ENCODE results near the gene BASP1.
"Not testable (repeated sequence)": the region's sequence is repeated elsewhere in the genome, so short reads cannot be mapped to it uniquely, and the experiment has no call there.

BASP1 gene

DNA sequence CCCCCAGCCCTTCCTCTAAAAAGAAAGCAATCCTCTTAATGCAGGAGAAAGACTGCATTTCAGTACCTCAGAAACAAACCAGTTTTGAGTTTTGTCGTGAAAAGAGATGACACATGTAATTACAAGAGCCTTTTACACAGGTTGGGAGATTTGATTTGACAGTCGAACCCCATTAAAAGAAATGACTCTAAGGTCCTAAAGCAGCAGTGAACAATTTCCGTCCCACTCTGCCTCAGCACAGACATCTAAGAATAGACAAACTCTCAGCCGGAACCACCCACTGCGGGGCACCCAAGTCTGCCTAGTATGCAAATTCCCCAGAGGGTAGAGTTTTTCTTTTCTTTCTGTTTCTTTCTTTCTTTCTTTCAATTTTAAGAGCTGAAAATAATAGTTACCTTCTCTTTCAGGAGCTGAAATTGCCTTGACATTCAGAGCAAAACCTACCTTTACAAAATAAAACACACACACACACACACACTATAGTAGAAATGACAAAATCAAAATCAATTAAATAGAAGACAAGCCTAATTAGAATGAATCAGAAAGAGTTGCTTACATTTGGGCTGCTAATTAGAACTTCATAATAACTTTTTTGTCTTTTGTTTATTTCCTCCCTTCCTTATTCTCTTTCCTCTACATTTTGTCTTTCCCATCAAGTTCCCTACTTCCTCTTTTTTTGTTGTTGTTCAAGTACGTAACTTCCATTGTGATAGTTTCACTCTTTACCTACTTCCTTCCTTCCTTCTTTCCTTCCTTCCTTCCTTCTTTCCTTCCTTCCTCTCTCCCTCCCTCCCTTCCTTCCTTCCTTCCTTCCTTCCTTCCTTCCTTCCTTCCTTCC, 65.1 kb downstream of the BASP1 start:
- in situ Hi-C loops (cut with MboI; ENCODE audit: low sequenced_read_pairs) = no loop called here

DNA sequence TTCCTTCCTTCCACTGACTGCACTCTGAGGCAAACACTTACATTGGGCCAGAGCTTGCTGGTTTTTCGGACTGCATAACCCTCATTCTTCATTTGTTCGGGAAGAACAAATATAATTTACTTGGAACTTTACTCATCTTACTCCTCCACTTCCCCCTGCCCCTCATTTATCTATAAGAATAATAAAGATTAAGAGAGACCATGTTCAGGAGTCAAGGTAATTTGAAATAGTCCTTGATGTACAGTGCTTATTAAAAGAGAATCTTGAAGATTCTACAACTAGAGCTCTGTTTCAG, 65.6 kb downstream of the BASP1 start:
- in situ Hi-C loops (cut with MboI; ENCODE audit: low sequenced_read_pairs) = no loop called here

DNA sequence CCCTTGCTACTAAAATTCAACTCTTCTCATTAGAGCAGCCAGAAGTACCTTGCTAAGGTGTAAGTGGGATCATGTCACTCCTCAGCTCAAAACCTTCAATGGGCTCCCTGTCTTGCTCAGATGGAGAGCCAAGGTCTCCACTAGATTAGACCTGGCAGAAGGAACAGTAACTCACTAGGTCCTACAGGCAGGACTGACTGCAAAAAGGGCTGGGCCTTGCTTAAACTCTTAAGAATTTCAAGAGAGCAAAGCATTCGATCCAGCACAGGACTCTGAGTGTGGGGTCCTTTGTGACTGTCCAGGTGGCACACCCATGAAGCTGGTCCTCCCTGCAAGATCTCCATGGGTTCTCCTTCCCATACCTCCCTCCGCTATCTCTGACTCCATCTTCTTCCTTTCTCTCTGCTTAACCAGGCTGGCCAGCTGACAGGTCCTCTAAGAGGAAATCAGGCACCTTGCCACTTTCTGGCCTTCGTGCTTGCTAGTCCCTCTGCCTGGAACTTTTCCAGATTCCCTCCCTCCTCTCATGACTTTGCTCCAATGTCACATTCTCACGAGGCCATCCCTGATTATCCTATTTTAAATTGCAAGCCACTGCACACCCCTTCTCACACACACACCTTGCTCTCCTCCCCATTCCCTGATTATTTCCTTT, 70.2 kb downstream of the BASP1 start:
- in situ Hi-C loops (cut with MboI; ENCODE audit: low sequenced_read_pairs) = no loop called here

DNA sequence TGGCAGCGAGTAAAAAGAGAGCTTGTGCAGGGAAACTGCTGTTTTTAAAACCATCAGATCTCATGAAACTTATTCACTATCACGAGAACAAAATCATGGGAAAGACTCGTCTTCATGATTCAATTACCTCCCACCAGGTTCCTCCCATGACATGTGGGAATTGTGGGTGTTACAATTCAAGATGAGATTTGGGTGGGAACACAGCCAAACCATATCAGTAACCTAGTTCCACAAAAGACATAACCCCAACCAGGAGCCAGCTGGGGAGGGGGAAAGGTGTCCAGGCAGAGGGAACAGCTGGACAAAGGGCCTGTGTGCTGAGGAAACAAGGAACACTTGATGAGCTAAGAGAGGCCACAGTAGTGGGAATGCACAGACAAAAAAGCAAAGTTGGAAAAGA, 71.1 kb downstream of the BASP1 start:
- in situ Hi-C loops (cut with MboI; ENCODE audit: low sequenced_read_pairs) = no loop called here

DNA sequence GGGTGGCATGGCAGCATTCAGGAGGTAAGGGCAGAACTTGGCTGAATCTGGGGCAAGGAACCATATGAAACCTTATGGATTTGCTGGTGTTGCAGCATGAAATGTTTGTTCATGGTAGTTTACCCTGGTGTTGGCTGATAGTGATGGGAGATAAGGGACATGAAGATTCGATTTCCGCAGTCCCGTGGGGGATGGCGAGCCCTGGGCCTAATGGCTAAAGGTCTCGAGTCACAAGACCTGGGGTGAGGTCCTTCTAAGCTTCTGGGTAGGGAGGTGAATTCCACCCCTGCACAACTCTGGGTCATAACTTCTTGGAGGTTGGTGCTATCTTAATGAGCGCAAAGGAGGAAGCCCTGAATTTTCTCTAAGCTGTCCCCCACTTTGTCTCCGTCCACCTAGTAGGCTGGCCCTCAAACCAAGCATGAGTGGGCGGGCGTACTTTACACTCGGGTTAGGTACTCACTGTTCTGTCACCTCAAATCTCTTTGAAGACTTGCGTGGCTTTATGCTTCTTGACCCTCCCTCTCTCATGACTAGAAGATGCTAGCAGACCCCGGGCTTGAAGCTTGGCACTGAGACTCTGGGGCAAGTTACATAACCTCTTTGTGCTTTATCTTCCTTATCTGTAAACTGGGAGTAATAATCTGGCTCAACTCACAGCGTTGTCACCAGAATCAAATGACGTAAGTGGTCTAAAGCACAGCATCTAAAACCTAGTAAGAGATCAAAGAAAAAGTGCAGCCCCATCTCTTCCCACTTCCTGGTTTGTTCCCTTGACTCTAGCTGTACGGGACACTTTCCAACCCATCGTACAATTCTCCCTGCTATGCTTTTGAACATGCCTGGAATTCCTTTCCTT, 72.5 kb downstream of the BASP1 start:
- in situ Hi-C loops (cut with MboI; ENCODE audit: low sequenced_read_pairs) = no loop called here

DNA sequence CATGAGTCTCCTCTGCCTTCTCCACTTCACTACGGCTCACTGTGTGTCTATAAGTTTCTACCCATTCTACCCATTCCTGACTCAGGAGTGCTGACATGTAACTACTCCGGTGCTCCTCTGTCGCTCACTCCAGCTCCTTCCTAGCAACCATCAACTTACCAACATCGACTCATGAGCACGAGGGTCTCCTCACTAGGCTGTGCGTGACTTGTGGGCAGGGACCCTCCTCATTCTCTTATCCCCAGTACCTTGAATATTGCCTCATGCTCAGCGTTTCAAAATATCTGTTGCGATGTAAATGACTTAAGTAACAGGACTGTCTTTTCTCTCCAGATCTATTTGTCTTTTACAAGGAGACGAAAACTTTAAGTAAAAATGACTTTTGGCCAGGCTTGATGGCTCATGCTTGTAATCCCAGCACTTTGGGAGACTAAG, 73.1 kb downstream of the BASP1 start:
- in situ Hi-C loops (cut with MboI; ENCODE audit: low sequenced_read_pairs) = no loop called here

DNA sequence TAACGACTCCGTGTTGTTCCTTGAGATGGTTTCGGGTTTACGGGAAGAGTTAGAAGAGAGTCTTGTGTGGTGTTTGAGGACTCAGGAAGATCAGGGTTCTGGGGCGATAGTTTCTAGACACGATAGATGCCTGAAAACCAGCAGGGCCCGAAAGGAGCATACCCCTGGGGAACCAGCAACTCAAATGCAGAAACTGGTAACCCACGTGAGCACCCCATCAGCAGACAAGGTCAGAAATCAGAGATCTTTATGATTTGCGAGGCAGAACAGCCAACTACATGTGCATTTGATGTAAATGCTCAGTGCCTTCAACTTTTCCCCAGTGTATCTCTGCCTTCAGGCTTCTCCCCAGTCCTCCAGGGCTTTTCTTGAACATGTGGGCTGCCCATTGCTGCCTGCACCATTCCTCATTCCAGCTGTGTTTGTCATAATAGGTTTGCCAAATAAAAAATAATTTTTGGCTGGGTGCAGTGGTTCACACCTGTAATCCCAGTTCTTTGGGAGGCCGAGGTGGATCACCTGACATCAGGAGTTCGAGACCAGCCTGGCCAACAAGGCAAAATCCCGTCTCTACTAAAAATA, 75.1 kb downstream of the BASP1 start:
- in situ Hi-C loops (cut with MboI; ENCODE audit: low sequenced_read_pairs) = no loop called here

DNA sequence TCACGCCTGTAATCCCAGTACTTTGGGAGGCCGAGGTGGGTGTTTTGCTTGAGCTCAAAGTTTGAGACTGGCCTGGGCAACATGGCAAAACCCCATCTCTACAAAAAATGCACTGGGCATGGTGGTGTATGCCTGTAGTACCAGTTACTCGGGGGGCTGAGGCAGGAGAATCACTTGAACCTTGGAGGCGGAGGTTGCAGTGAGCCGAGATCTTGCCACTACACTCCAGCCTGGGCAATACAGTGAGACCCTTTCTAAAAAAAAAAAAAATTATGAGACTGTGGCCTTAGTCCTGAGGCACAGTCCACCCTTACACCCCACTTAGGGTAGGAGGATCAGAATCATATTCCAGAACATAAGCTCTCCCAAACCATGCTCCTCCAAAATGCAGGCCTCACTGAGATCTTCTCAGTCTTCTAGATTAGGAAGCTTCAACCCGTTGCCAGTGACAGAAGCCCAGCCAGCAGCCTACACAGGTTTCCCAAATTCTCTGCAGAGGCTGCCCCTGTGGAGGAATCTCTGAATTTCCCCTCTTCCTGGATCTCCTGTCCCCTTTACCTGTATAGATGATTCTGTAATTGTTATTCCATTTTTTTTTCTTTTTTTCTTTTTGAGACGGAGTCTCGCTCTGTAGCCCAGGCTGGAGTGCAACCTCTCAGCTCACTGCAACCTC, 77.3 kb downstream of the BASP1 start:
- in situ Hi-C loops (cut with MboI; ENCODE audit: low sequenced_read_pairs) = no loop called here

DNA sequence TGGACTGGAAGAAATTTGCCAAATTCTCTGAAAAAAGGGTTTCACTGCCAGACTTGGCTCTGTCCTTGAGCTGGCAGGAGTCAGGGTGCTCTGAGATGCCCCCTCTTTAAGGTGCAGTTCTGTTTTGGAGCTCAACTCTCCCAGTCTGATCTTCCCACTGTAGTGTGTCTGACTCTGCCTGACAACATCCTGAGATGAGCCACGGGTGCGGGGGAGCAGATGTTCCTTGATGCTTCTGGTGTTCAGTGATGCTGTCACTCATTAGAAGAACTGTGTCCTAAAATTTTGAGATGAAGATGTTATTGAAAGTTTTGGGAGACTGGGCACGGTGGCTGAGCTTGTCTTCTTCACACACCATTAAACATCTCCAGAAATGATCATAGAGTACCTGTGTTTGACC, 78.2 kb downstream of the BASP1 start:
- in situ Hi-C loops (cut with MboI; ENCODE audit: low sequenced_read_pairs) = no loop called here

DNA sequence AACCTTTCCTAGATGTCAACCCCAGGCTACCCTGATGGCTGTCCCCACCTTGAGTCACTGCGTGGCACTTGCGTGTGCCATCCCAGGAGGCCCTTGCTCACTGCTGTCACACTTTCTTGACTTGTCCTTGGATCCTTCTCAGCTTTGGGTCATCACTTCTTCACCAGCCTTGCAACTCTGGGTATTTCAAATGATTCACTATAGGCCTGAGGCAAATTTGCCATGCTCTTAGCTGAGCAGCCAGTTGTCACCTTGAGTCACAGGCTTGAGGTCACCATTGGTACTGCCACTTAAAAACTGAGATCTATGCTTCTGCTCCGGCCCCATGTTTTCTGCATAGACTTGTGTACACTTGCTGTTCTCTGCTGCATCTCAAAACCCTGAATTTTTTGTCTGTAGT, 84.7 kb downstream of the BASP1 start:
- in situ Hi-C loops (cut with MboI; ENCODE audit: low sequenced_read_pairs) = no loop called here

DNA sequence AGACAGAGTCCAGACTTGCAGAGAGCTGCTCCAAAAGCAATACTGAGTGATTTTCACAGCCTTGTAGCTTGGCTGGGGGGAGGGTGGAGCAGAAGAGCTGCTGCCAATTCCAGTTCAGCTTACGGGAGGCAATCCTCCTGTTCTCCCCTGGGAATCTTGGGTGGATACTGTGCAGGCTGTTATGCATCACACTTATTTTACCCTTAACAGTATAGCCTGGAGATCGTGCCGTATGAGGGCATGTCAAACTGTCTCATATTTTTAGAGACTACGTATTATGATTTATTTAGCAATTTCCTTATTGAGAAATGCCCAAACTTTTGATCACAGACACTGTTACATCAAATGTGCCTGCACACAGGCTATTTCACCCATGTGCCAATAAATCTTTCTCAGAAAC, 85.2 kb downstream of the BASP1 start:
- in situ Hi-C loops (cut with MboI; ENCODE audit: low sequenced_read_pairs) = no loop called here

DNA sequence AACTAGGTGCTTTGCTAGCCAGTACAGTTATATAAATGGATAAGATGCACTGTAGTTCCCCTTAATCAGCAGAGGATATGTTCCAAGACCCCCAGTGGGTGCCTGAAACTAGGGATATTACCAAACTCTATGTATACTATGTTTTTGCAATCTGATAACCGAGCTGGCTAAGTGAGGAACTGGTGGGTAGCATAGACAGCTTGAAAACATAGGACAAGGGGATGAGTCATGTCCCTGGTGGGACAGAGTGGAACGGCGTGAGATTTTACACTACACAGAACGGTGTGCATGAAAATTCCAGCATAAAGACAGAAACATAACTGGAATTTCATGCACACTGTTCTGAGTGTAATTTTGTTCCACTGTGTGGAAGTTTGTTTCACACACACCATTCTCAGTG, 86.9 kb downstream of the BASP1 start:
- in situ Hi-C loops (cut with MboI; ENCODE audit: low sequenced_read_pairs) = no loop called here

DNA sequence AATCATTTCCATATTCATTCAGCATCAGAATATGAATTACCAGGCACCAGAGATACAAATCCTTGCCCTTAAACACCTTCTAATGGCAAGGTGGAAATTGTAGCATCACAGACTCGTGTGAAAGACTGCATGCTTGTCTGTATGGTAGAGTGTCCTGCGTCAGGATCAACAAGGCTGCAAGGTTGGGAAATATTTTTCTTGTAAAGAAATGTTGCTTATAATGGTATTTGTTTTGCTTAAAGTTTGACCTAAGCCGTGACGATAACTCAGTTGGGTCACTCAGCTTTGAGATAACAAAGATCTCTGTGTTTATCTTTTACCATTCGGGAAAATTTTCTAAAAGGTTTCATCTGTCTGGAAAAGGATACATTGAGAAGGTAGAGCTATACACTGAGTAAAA, 87.6 kb downstream of the BASP1 start:
- in situ Hi-C loops (cut with MboI; ENCODE audit: low sequenced_read_pairs) = no loop called here

DNA sequence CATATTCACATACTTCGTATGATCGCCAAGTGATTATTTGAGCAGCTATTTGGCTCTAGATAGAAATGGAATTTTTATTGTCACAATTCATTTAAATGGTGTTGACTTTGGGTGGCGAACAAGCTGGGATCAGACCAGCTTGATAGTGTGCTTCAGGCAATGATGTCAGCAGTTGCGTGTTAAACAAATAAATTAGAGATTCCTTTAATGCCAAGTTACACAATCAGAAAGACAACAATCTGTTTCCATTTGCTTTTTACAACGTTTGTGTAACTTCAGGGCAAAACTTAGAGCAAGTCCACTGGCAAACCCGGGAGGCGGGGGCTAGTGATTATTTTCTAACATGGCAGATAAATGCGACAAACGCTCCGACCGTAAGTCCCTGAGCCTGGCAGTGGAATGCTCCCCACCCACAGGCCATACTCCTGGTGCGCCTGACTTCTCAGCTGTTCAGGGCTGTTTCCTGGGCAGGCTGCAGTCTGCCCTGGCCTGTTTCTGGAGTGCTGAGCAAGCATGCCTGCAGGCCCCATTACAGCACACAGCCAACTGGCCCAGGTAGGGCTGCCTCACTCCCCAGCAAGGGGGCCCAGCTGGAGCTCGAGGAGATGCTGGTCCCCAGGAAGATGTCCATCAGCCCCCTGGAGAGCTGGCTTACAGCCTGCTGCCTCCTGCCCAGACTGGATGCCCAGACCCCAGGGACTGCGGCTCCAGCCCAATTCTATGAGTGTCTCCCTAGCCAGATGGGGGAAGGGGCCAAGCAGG, 88.7 kb downstream of the BASP1 start:
- in situ Hi-C loops (cut with MboI; ENCODE audit: low sequenced_read_pairs) = no loop called here

DNA sequence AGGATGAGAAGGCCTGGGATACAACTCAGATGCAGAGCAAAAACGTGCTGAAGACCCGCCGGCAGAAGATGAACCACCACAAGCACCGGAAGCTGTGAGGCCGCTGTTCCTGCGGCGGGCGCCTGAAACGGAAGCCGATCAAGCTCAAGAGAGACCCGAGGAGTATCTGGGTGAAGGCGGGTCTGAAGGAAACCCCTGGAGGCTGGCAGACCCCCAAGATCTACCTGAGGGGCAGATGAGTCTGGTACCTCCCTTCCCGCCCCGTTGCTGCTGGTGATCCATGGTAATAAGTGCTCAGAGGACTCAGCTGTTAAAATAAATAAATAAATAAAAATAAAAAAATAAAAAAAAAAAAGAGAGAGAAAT, 89.3 kb downstream of the BASP1 start:
- in situ Hi-C loops (cut with MboI; ENCODE audit: low sequenced_read_pairs) = no loop called here

DNA sequence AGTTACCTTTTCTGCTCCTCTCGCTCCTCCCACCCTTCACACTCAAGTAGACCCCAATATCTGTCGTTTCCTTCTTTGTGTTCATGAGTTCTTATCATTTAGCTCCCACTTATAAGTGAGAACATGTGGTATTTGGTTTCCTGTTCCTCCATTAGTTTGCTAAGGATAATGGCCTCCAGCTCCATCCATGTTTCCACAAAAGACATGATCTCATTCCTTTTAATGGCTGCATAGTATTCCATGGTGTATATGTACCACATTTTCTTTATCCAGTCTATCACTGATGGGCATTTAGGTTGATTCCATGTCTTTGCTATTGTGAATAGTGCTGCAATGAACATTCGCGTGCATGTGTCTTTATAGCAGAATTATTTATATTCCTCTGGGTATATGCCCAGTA, 90.0 kb downstream of the BASP1 start:
- in situ Hi-C loops (cut with MboI; ENCODE audit: low sequenced_read_pairs) = not testable (repeated sequence)

DNA sequence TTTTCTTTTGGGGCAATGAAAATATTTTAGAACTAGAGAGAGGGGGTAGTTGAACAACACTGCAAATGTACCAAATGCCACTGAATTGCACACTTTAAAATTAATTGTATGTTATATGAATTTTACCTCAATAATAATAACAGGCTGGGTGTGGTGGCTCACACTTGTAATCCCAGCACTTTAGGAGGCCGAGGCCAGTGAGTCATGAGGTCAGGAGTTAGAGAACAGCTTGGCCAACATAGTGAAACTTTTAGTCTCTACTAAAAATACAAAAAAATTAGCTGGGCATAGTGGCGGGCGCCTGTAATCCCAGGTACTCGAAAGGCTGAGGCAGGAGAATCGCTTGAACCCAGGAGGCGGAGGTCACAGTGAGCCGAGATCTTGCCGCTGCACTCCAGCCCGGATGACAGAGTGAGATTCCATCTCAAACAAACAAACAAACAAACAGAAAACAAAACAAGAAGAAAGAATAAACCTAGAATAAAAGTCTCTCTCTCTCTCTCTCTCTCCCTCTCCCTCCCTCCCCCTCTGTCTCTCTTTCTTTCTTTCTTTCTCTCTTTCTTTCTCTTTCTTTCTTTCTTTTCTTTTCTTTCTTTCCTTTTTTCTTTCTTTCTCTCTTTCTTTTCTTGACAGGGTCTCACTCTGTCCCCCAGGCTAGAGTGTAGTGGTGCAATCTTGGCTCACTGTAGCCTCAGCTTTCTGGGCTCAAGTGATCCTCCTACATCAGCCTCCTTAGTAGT, 91.1 kb downstream of the BASP1 start:
- in situ Hi-C loops (cut with MboI; ENCODE audit: low sequenced_read_pairs) = no loop called here

DNA sequence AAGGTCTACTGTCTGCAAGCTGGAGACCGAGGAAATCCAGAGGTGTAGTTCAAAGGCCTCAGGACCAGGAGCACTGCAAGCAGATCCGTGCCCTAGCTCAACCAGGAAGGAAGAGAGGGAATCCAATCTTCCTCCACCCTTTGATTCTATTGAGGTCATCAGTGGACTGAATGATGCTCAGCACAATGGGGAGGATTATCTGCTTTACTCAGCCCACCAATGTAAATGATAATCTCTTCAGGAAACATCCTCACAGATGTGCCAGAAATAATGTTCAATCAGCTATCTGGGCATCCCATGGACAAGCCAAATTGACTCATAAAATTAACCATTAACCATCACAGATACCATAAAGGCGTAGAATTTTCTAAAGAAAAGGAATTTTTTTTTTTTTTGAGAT, 92.0 kb downstream of the BASP1 start:
- in situ Hi-C loops (cut with MboI; ENCODE audit: low sequenced_read_pairs) = no loop called here

DNA sequence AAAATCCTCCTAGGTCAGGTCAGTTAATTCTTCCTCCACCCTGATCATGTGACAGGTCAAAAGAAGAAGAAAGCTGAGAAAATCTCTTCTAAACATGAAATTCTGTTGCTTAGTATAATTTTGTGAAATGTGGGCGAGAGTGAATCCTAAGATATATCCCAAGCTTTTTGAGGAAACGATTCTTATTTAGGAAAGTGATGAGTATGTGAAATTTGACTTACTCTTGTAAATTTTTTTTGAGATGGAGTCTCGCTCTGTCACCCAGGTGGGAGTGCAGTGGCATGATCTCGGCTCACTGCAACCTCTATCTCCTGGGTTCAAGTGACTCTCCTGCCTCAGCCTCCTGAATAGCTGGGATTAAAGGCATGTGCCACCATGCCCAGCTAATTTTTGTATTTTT, 93.1 kb downstream of the BASP1 start:
- in situ Hi-C loops (cut with MboI; ENCODE audit: low sequenced_read_pairs) = not testable (repeated sequence)

DNA sequence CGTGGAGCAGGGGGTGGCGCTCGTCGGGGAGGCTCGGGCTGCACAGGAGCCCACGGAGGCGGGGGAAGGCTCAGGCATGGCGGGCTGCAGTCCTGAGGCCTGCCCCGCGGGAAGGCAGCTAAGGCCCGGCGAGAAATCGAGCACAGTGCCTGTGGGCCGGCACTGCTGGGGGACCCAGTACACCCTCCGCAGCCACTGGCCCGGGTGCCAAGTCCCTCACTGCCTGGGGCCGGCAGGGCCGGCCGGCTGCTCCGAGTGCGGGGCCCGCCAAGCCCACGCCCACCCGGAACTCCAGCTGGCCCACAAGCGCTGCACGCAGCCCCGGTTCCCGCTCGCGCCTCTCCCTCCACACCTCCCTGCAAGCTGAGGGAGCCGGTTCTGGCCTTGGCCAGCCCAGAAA, 94.4 kb downstream of the BASP1 start:
- in situ Hi-C loops (cut with MboI; ENCODE audit: low sequenced_read_pairs) = not testable (repeated sequence)

Measured in HL-60/S4 treated with retinoic acid at 250 ng/mL for 4 days and 3 days (cell line).